ENCODE data around the gene FRMD4A. TPM values are rescaled to one million over a fixed set of nuclear protein-coding genes. Genes with fewer than 3 reads are reported as not detected.

Gene FRMD4A
- total RNA-seq, 1 experiment from 2014 or later = 7.0 TPM

- Mint-ChIP-seq H3K4me1 (ENCODE audit: low read depth, unreplicated experiment) (no peaks in the 10 kb centered on the region), H3K27me3 (ENCODE audit: unreplicated experiment) (peaks cover 26% of the 10 kb centered on the region), H3K27ac (ENCODE audit: unreplicated experiment) (no peak overlapping the region), H3K4me3 (ENCODE audit: low read depth, unreplicated experiment) (no peak overlapping the region), H3K36me3 (ENCODE audit: insufficient read depth, unreplicated experiment) (no peaks in the 10 kb centered on the region), H3K9me3 (ENCODE audit: low read depth, unreplicated experiment) (peaks cover 2% of the 10 kb centered on the region)
- TF ChIP-seq CTCF (IDR thresholded peaks at IDR 0.05; ENCODE audit: unreplicated experiment) = no peak
- CTCF ChIA-PET = no interaction called here
- no peak for DNase-seq
- intact Hi-C loops (cut with micrococcal nuclease; ENCODE audit: unreplicated experiment) = no loop called here
- no TSS peak for BruUV-seq (replicated peaks)
These were observed 343.3 kb downstream of the FRMD4A start for GRCh38 chr10:13987446-13987845.

GRCh38 chr10:13984647-13985155 lies 346.0 kb downstream of the FRMD4A start:
- Mint-ChIP-seq H3K9me3 (ENCODE audit: low read depth, unreplicated experiment) (peaks cover 2% of the 10 kb centered on the region), H3K27me3 (ENCODE audit: unreplicated experiment) (peaks cover 7% of the 10 kb centered on the region), H3K4me1 (ENCODE audit: low read depth, unreplicated experiment) (no peaks in the 10 kb centered on the region), H3K27ac (ENCODE audit: unreplicated experiment) (no peak overlapping the region), H3K36me3 (ENCODE audit: insufficient read depth, unreplicated experiment) (no peaks in the 10 kb centered on the region), H3K4me3 (ENCODE audit: low read depth, unreplicated experiment) (no peak overlapping the region)
- CTCF ChIA-PET = no interaction called here
- BruUV-seq (replicated peaks) = no TSS peak
- no peak for DNase-seq
- TF ChIP-seq CTCF (IDR thresholded peaks at IDR 0.05; ENCODE audit: unreplicated experiment) = no peak
- intact Hi-C loops (cut with micrococcal nuclease; ENCODE audit: unreplicated experiment) = no loop called here

- TF ChIP-seq CTCF (IDR thresholded peaks at IDR 0.05; ENCODE audit: unreplicated experiment) = no peak
- no peak for DNase-seq
- Mint-ChIP-seq H3K36me3 (ENCODE audit: insufficient read depth, unreplicated experiment) (no peaks in the 10 kb centered on the region), H3K27me3 (ENCODE audit: unreplicated experiment) (peaks cover 8% of the 10 kb centered on the region), H3K4me1 (ENCODE audit: low read depth, unreplicated experiment) (no peaks in the 10 kb centered on the region), H3K4me3 (ENCODE audit: low read depth, unreplicated experiment) (no peak overlapping the region), H3K9me3 (ENCODE audit: low read depth, unreplicated experiment) (peaks cover 2% of the 10 kb centered on the region), H3K27ac (ENCODE audit: unreplicated experiment) (no peak overlapping the region)
- CTCF ChIA-PET = no interaction called here
- intact Hi-C loops (cut with micrococcal nuclease; ENCODE audit: unreplicated experiment) = no loop called here
- BruUV-seq (replicated peaks) = no TSS peak
These were observed 347.7 kb downstream of the FRMD4A start for GRCh38 chr10:13983035-13983434.

- Mint-ChIP-seq H3K27me3 (ENCODE audit: unreplicated experiment) (peaks cover 19% of the 10 kb centered on the region), H3K27ac (ENCODE audit: unreplicated experiment) (no peak overlapping the region), H3K9me3 (ENCODE audit: low read depth, unreplicated experiment) (no peaks in the 10 kb centered on the region), H3K4me1 (ENCODE audit: low read depth, unreplicated experiment) (no peaks in the 10 kb centered on the region), H3K4me3 (ENCODE audit: low read depth, unreplicated experiment) (no peak overlapping the region), H3K36me3 (ENCODE audit: insufficient read depth, unreplicated experiment) (no peaks in the 10 kb centered on the region)
- no peak for DNase-seq
- intact Hi-C loops (cut with micrococcal nuclease; ENCODE audit: unreplicated experiment) = no loop called here
- no peak for TF ChIP-seq CTCF (IDR thresholded peaks at IDR 0.05; ENCODE audit: unreplicated experiment)
- BruUV-seq (replicated peaks) = no TSS peak
- CTCF ChIA-PET = no interaction called here
These were observed 352.1 kb downstream of the FRMD4A start for GRCh38 chr10:13978533-13979115.
